ENCODE results near the gene B4GALNT3.

B4GALNT3 gene

DNA sequence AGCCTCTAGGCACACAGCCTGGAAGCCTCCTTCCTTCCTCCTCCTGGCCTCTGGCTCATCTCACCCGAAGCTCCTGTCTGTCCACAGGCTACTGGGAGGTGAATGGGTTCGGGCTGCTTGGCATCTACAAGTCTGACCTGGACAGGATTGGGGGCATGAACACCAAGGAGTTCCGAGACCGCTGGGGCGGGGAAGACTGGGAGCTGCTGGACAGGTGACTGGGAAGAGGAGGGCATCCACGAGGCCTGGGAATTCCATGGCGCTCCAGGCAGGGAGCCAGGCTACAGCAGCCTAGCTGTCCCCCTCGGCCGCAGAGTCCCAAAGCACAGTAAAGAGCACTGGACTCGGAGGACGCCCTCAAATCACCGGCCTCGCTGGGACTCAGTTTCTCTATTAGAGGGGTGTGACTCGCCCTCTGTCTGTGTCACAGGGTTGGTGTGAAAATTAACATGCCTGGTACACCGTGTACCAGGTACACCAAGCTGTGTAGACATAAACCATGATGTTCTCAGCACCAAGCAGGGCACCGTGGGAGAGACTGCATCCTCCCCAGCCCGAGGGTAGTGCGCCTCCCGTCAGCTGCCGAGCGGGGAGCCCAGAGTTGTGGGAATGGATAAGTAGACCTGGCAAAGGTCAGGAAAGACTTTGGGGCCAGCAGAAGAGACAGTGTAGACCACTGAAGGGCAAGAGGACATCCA is 99.6 kb downstream of the B4GALNT3 start:
- DNase-seq (ENCODE audit: low read depth in 2 of 2) = no peak

DNA sequence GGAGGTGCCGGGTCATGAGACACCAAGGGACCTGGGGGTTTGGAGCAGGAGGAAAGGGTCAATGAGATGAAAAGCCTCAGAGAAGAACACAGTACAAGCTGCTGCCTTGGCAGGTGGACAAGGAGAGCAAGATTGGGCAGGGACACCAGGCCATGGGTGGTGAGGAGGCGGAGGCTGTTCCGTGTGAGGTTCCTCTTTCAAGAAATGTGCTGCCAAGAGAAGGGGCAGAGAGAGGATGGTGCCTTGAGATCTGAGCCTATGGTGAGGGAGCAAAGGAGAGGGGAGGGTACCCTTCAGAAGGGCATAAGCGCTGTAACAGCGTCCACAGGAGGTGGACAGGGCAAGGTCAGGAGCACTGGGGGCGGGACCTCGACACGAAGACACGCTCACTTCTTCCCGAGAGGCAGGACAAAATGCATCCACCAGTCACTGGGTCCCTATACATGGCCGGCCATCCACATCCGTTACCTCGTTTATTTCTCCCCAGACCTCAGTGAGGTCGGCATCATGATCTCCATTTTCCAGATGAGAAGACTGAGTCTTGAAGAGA is 100.2 kb downstream of the B4GALNT3 start:
- no peak for DNase-seq (ENCODE audit: low read depth in 2 of 2)

DNA sequence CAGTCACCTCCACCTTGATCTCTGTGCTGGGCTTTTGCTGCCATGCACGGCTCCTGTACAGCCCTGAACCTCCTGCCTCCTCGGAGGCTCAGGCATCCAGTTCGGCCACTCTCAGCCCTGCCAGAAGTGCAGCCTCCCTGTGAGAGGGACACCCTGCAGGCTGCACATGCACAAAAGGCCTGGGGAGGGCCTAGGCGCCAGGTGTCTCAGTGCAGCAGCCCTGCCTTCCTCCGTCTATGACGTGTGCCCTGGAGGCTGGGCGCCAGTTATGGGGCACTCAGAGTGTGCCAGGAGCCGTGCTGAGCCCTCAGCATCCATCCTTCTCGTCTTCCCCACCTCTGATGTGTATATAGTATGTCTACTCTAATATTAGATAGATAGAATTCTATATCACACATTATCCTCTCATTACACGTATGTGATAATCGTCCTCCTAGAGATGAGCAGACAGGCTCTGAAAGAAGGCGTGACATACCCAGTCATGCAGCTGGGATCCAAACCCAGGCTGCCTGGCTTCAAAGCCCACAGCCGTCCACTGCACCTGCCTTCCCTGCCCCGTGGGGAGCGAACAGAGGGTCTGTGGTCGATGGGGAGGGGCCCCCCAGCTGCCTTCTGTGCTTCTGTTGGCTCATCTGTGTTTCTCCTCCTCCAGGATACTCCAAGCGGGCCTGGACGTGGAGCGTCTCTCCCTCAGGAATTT is 101.1 kb downstream of the B4GALNT3 start:
- DNase-seq (ENCODE audit: low read depth in 2 of 2) = no peak

DNA sequence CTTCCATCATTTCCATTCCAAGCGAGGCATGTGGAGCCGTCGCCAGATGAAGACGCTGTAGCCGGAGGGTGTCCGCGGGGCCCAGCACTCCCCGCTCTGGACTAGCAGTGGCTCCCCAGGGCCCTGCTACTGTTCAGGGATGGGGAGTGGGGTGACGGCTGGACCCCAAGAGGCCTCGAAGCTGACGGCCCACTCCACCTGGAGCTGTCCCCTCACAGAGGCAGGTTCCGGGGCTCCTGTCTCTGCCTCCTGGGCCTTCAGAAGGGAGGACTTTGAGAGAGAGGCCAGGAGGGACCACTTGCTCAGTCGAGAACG is 101.6 kb downstream of the B4GALNT3 start:
- DNase-seq (ENCODE audit: low read depth in 2 of 2) = no peak

GRCh38 chr12:561908-562593 is 102.3 kb downstream of the B4GALNT3 start:
- DNase-seq (ENCODE audit: low read depth in 2 of 2) = no peak

DNA sequence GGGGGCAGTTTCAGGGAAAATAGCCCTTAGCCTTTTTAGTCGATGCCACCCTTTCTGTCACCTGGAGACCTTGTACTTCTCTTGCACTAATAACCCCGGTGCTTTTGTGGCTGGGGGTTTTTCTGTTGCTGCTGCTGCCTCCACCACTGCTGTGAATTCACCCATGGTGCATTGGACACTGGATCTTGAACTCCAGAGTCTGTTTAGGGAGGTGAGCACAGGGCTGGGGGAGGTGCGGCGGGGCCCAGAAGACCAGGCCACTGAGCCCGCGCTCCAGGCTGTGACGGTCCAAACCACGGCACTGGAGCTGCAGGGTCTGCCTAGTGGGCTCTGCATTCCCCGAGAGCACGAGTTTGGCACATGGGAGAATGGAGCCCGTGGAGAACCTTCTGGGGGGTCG is 102.9 kb downstream of the B4GALNT3 start:
- no peak for DNase-seq (ENCODE audit: low read depth in 2 of 2)

- peak; percentile 42 to 59 for DNase-seq (ENCODE audit: low read depth in 2 of 2)
These were observed 103.6 kb downstream of the B4GALNT3 start for GRCh38 chr12:563250-563781.

DNA sequence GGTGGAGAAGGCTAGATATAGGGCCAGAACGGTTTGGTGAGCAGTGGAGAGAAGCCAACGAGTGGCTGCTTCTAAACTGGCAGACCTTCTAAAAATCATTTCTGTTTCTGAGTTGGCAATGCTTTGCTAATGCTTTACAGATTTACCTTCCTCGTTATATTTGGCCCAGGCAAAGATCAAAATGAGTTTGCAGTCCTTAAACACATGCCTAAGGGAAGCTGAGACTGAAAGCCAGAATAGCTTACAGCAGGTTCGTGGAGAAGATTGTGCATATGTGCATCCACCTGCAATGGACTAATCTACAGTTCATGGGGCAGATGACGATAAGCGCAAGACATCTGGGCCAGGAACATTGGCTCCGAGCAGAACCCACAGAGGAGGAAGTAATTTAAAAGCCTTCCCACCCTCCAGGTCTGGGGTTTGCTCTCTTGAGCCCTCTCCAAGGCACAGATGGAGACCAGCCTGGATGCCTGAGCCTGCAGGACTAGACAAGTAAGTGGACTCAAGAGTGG is 104.1 kb downstream of the B4GALNT3 start:
- no peak for DNase-seq (ENCODE audit: low read depth in 2 of 2)

DNA sequence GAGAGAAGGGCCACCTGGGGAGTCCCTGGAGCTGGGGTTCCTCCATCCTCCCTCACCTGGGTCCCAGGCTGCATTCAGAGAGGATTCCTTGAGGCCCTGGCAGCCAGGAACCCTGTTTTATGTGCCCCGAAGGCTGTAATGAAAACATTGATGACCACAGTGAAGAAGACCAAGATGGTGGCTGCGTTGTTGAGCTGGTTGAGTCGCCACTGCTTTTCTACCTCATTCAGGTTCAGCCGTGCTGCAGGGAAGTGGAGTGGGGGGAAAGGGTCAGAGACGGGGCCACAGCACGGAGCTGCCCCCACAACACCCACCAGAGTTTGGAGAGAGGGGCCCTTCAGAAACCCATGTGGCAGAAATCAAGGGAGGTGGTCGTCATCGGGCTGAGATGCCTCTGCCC is 105.4 kb downstream of the B4GALNT3 start:
- no peak for DNase-seq (ENCODE audit: low read depth in 2 of 2)

DNA sequence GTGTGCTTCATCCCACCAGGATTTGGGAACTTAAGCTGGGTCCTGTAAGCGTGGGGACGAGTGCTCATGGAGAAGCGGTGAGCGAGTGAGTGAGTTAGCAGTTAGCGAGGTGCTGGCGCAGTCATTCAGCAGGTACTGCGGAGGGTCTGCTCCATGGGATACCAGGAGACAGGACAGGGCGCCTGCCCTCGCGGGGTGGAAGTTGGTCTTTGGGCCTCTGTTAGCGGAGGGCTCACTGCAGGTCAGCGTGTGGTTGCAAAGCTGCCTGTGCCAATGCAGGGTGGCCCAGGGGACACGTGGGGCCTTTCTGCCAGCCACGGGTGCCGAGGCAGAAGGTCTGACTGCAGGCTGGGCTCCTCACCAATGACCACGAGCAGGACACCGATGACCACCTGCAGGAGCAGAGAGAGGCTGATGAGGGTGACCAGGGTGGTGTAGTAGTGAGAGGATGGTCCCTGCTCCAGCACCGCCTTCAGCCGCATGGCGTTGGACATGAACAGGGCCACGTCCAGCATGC is 105.9 kb downstream of the B4GALNT3 start:
- no peak for DNase-seq (ENCODE audit: low read depth in 2 of 2)

GRCh38 chr12:568486-568885 is 108.7 kb downstream of the B4GALNT3 start:
- DNase-seq (ENCODE audit: low read depth in 2 of 2) = no peak

DNA sequence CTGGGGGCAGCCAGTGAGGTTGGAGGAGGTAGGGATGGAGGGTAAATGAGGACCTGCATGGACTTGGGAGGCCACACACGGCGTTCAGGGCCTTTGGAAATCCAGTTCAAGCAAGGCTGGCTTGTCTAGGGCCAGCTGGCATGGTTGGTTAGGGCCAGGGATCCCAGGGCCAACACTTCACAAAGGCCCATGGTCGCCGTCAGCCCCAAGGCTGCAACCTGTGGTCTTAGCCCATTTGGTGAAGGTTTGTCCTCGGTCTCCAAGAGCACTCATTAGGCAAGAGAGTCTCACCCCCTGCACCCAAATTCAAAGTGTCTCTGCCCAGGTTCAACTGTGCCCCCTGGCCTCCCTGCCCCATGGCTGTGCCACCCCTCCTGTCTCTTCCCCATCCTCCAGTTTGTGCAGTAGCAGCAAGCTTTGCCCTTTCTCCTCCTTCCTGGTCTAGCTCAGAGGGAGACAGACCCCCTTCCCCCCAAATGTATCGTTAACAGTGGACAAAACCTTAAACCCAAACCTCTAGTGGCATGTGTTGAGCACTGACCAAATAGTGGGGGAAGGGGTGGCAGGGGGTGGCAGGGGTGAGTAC is 109.4 kb downstream of the B4GALNT3 start:
- no peak for DNase-seq (ENCODE audit: low read depth in 2 of 2)

- DNase-seq (ENCODE audit: low read depth in 2 of 2) = peak; percentile 66 to 78
These were observed 110.2 kb downstream of the B4GALNT3 start for GRCh38 chr12:569803-570434.

- no peak for DNase-seq (ENCODE audit: low read depth in 2 of 2)
These were observed 110.7 kb downstream of the B4GALNT3 start for GRCh38 chr12:570435-570920.

GRCh38 chr12:570921-571794 is 111.4 kb downstream of the B4GALNT3 start:
- DNase-seq (ENCODE audit: low read depth in 2 of 2) = no peak

GRCh38 chr12:571795-572531 is 112.2 kb downstream of the B4GALNT3 start:
- DNase-seq (ENCODE audit: low read depth in 2 of 2) = no peak

GRCh38 chr12:572532-572899 is 112.8 kb downstream of the B4GALNT3 start:
- DNase-seq (ENCODE audit: low read depth in 2 of 2) = no peak

GRCh38 chr12:573232-573631 is 113.5 kb downstream of the B4GALNT3 start:
- no peak for DNase-seq (ENCODE audit: low read depth in 2 of 2)

DNA sequence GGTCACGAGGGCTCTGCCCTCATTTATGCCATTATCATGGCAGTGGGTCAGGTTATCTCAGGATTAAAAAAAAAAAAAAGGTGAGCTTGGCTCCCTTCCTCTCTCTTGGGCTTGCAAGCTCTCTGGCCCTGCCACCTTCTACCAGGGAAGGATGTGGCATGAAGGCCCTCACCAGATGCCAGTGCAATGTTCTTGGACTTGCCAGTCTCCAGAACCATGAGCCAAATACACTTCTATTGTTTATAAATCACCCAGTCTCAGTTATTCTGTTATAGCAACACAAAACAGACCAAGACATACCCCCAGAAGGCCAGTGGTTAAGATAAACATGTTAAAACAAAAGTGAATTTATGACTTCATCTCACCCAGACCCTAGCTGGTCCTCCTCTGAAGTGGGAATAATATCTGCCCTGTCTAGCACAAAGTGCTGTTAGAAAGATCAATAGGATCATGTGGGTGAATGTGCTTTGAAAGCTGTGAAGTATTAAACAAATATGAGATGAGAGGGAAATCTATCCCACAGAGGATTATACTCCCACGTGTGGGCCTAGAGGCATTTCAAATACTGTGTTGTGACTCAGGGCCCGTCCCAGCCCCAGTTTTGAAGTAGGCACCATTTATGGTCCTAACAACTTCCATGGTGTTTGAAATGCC is 114.9 kb downstream of the B4GALNT3 start:
- no peak for DNase-seq (ENCODE audit: low read depth in 2 of 2)
